GM21360 (cell line): ENCODE results near the gene LIM2.
"Not testable (repeated sequence)": the region's sequence is repeated elsewhere in the genome, so short reads cannot be mapped to it uniquely, and the experiment has no call there.

ENCODE experiments used
- ATAC-seq: cut with Tn5 transposase; IDR thresholded peaks from one replicate; pipeline ENCODE4 v1.9.1; 2021; ENCODE audit warnings: mild to moderate bottlenecking, moderate library complexity; ENCODE audit not compliant: unreplicated experiment

Gene LIM2

GRCh38 chr19:51387924-51388389 is at the start of gene LIM2:
Gene LIM2 (minus strand): TSS chr19:51387974. CDS start chr19:51387443, 531 bp downstream.
- ATAC-seq, result no peak

- no peak for ATAC-seq
Observed at GRCh38 chr19:51434456-51434855, 46.7 kb upstream of the LIM2 start.

GRCh38 chr19:51433043-51433442 is 45.3 kb upstream of the LIM2 start:
- ATAC-seq, result no peak

- ATAC-seq, result no peak
Observed at GRCh38 chr19:51431124-51431523, 43.4 kb upstream of the LIM2 start.

- no peak for ATAC-seq
Observed at GRCh38 chr19:51430221-51430620, 42.4 kb upstream of the LIM2 start.

GRCh38 chr19:51427201-51427600 is 39.4 kb upstream of the LIM2 start:
- no peak for ATAC-seq

- ATAC-seq, result no peak
Observed at GRCh38 chr19:51422053-51422448, 34.3 kb upstream of the LIM2 start.

GRCh38 chr19:51421229-51422052 is 33.7 kb upstream of the LIM2 start:
- ATAC-seq, result no peak

GRCh38 chr19:51420511-51420910 is 32.7 kb upstream of the LIM2 start:
- ATAC-seq, result not testable (repeated sequence)

- ATAC-seq, result no peak
Observed at GRCh38 chr19:51418707-51419106, 30.9 kb upstream of the LIM2 start.

- ATAC-seq, result no peak
Observed at GRCh38 chr19:51417810-51418157, 30.0 kb upstream of the LIM2 start.

GRCh38 chr19:51417107-51417809 is 29.5 kb upstream of the LIM2 start, which contains the start of gene SIGLEC10:
Gene SIGLEC10 (minus strand): TSS chr19:51417642. CDS start chr19:51417581, 61 bp downstream.
- ATAC-seq, result peak; percentile 70

- not testable (repeated sequence) for ATAC-seq
Observed at GRCh38 chr19:51416422-51416821, 28.6 kb upstream of the LIM2 start.

- ATAC-seq, result no peak
Observed at GRCh38 chr19:51415187-51415586, 27.4 kb upstream of the LIM2 start.

GRCh38 chr19:51410950-51411748 is 23.4 kb upstream of the LIM2 start:
- no peak for ATAC-seq

GRCh38 chr19:51407511-51408131 is 19.8 kb upstream of the LIM2 start:
- no peak for ATAC-seq

- ATAC-seq, result no peak
Observed at GRCh38 chr19:51402117-51402516, 14.3 kb upstream of the LIM2 start.

GRCh38 chr19:51399936-51400335 is 12.2 kb upstream of the LIM2 start:
- not testable (repeated sequence) for ATAC-seq

- no peak for ATAC-seq
Observed at GRCh38 chr19:51399231-51399630, 11.5 kb upstream of the LIM2 start.

GRCh38 chr19:51398096-51398704 is 10.4 kb upstream of the LIM2 start:
- ATAC-seq, result no peak
